DMS153 treated with DMSO at 0.1 percent for 48 hours (cell line): ENCODE results near the gene CD82.

Experiments
- DNase-seq: peaks from one replicate; lab custom pipeline; 2025; ENCODE audit not compliant: unreplicated experiment; lab: John Stamatoyannopoulos, UW

Gene CD82

GRCh38 chr11:44597358-44598012 is 32.0 kb downstream of the CD82 start:
- no peak for DNase-seq

DNA sequence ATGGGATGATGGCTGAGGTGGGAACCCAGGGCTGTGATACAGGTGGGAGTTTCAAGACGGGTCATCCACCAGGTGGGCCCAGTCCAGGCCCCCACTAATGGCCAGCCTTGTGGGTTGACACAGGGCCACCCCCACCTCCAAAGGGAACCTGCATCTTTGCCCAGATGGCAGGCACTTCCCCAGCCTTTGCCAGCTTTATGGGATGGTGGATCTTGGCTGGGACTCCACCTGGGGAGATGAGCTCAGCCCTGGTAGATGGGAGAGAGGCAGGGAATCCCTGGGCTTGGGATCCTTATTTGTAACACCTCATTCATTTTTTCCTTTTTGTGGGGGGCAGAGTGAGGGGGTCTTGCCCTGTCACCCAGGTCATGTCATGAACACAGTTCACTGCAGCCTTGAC is 33.4 kb downstream of the CD82 start:
- DNase-seq: no peak

GRCh38 chr11:44600261-44600660 is 34.8 kb downstream of the CD82 start:
- no peak for DNase-seq

- DNase-seq: no peak
Measured at GRCh38 chr11:44600839-44601383, 35.4 kb downstream of the CD82 start.

DNA sequence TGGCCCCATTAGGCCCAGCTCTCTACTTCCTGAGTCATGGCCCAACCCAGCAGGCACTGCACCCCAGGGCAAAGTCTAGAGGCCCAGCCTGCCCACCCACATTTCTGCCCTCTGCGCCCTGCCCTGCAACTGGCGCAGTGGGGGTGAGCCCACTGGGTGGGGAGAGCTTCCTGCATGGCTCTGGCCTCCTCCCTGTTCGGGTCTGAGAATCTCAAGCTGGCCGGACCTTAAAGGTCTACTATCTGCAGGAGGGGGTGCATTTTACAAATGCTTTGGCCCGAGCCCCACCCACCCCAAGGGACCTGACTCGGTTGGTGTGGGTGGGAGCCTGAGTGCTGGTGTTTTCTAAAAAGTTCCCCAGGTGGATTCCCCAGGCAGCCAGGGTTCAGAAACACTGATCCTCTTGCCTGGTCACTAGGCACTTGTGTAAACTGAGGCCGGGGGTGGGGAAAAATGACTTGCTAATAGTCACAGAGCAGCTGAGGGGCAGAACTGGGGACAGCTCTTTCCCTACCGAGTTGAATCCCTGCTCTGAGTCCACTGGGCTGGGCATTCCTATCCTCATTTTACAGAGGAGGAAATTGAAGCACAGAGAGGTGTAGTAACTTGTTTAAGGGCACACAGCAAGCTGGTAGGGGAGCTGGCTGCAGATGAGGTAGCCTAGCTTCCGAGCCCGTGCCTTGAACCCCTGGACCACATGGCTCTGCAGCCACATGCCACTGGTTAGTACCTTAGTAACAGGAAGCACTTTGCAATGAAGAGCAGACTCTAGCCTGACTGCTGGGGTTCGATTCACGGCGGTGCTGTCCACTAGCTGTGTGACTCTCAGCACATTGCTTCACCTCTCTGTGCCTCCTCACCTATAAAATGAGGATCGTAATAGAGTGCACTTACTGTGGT is 36.3 kb downstream of the CD82 start:
- DNase-seq: no peak

DNA sequence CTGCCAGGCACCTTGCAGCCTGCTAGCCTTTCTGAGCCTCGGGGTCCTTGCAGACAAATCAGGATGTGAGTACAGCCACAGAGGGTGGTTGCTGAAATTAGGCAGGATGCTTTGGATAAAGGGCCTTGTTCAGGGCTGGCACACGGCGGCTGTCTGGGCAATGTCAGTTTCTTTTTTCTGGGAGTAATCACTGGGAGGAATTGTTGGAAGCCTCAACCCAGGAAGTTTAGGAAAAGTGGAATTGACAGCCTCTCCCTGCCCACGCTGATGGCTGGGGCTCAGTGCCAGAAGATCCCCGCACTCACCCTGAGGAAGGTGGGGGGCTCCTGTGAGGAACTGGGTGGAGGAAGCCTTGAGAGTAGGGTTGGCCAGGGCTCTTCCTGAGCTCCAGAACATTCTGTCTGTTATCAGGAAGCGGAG is 37.4 kb downstream of the CD82 start:
- no peak for DNase-seq

- peak; percentile 24 for DNase-seq
Measured at GRCh38 chr11:44604171-44604581, 38.7 kb downstream of the CD82 start.

DNA sequence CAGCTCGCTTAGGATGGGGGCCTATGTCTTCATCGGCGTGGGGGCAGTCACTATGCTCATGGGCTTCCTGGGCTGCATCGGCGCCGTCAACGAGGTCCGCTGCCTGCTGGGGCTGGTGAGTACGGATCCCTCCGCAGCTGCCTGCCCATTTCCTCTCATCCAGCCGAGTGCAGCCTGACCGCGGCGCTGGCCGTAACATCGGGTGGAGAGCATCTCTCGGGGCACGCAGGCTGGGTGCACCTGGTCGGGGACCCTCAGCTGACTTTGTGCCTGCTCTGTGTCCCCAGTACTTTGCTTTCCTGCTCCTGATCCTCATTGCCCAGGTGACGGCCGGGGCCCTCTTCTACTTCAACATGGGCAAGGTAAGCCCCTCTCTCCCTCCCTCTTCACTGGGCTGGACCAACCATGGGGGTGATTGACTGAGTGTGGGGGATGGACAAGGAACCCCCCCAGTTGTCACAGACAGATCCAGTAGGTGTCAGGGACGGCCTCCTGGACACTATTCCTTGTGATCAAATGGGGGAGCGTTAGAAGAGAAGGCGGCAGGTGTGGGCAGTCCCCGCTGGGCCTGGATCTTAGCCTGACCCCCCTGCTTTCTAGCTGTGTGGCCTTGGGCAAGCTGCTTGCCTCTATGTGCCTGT is 39.7 kb downstream of the CD82 start:
- DNase-seq: no peak

GRCh38 chr11:44605965-44606364 is 40.5 kb downstream of the CD82 start:
- DNase-seq: no peak

DNA sequence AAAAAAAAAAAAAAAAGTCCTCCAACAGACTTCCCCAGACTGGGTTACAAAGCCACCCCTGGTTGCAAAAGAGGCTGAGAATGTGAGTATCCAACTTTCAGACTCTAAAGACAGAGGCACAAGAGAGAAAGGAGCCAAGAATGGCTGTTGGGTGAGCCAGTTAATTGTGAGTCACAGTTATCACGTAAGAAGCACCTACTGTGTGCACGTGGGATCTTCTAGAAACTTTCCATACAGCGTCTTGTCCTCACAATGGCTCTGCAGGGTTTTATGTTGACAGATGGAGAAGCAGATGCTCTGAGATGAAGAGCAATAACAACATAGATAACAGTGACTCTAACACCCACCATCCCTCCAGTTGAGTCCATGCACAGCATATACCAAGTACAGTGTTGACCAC is 41.0 kb downstream of the CD82 start:
- no peak for DNase-seq

DNA sequence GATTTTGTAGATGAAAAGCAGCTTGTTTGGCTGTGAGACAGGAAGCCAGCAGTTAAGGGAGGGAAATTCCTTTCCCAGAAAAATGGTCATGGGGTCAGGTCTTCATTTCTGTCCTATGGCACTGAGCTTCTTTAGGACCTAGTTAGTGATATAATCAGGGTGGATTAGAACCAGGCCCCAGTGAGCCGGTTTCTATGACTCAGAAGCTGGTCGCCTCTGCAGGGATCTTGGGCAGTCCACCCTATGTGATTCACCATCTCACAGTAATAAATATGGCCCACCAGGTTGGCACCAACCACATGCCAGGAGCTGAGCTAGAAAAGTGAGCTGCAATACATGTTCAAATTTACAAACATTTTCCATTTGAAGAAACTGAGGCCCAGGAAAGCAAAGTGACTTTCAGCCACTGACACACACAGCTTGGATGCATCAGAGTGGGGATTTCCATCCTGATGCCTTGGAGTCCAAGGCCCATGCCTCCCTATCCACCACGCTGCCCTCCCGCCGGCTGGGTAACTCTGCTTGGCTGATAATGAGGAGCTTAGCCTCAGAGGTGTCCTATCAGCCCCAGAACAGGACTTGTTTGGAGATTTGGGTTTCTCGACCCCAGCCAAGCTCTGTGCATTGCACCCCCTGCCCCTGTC is 42.0 kb downstream of the CD82 start:
- no peak for DNase-seq

DNA sequence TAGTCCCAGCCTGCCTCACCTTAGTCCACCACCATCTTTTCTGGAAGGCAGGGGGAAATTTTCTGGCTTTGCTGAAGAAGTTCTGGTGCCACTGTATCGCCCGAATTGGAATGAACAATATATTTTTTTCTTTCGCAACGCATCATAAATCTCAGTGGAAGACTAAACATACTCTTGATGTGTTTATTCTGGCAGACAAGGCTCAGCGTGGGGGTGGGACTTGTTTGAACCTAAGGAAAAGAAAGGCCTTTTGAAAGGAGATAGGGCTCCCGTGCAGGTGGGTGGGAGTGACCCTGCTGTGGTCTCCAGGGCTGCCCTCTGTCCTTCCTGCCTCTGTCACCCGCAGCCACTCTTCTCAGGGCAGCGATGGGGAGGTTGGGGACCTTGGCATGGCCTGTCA is 42.5 kb downstream of the CD82 start:
- peak; percentile 31 for DNase-seq

DNA sequence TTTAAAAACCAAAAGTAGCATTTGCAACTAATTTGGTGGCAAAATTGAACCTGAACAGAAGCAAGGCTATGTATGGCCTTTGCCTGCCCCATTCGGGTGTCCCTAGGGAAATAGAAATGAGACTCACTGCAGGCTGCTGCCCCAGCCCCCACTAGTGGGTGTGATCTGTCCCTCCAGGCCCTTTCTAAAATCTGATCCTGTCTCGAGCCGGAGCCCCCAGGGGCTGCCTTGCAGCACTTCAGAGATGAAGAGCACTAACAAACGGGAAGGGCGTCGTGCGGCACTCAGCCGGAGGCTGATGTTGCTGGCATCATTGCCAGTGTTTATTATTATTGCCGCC is 43.2 kb downstream of the CD82 start:
- no peak for DNase-seq

GRCh38 chr11:44608991-44609782 is 43.7 kb downstream of the CD82 start:
- DNase-seq: peak; percentile 37

DNA sequence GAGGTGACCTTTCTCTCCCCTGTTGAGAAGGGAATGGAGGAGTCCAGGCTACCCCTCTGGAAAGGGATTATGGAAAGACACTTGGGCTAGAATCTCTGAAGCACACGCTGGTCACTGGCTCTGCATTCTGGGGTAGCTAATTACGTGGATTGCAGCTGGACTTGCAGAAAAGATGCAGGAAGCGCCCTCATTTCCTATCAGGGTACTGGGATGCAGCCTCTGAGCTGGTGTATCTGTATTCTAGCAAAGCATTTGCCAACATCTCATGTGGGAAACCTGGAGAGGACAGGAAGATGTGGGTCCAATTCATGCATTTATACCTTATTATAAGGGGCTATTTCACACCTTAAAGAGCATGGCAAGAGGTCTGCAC is 44.3 kb downstream of the CD82 start:
- no peak for DNase-seq

DNA sequence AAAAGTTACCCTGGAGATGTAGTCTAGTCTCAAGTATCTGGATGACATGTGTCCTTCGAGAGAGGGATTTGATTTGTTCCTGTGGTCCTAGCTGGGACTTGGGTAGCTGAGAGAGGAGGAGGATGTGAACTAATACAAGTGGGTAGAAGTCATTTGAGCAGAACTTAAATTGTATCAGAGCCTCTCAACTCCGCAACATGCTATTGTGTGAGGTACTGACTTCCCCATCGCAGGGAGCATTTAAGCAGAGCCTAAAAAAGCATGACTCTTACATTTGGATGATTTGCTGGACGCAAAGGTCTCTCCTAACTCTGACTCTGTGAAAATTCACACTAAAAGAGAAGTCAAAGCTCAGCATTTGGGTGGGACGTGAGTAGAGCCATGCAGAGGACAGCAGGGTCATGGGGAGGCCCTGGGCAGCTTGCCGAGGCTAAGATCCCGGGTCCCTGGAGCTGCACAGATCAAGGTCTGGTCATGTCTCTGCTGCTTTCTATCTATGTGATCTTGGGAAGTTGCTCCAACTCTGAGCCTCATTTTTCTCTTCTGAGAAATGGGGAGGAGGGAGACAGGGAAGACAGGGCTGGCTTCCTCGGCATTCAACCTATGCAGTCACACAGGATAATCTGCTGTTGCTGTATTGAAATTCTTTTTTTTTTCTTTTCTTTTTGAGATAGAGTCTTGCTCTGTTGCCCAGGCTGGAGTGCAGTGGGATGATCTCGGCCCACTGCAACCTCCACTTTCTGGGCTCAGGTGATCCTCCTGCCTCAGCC is 44.9 kb downstream of the CD82 start:
- no peak for DNase-seq

DNA sequence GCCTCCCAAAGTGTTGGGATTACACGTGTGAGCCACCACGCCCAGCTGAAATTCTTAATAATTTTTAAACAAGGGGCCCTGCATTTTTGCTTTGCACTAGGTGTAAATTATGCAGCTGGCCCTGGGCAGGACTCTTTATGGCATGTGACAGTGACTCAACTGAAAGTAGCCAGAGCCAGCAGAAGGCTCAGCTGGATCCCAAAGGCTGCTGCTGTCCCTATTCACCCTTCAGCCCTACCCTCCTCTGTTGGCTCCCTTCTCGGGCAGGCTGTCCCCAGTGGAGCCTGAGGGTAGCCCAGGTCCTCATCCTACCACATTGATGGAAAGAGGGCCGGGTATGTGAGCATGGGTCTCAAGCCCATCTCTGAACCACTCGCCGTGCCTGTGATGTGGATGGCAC is 45.6 kb downstream of the CD82 start:
- no peak for DNase-seq

DNA sequence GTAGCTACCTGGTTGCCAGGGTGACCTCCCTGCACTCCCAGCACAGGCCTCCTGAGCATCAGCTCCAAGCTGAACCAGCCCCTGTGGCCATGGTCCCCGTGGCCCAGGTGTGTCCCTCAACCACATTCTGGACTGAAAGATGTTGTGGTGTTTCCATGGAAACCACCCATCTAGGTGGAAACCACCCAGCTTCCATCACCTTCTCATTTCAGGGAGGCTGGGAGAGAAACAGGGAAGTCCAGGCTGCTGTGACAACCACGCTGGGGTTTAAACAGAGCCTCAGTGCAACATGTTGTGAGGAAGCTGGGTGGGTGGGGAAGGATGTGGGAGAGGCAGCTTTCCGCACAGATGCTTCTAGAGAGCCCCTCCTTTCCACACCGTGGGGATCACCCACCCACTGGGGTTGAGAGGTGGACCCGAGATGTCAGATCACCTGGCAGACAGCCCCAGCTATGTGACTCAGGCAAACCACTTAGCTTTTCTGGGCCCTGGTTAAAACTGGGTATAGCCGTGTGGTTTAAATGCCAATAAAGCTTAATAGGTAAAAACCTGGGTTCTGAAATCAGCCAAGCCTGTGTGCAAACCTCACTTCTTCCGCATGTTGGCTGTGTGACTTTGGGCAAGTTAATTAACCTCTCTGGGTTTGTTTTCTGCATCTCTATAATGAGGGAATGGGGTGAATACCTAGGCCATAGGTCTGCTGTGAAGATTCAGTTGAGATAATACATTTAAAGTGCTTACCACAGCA is 46.4 kb downstream of the CD82 start:
- no peak for DNase-seq

DNA sequence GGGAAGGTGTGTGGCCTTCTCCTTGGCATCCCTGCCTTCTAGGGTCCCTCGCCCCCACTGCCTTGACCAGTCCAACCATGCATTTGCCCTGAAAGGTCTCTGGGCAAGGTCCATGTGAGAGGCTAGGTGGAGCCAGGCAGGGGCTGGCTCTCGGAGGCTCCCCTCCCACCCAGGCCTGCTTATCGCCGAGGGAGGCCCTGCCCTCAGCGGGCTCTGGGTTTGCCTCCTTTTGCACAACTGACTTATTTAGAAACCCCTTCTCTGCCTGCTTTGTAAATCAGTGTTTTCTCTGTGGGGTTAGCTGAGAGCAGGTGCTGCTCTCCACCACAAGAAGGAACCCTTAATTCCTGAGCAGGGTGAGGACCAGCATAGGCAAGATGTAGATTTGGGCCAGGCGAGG is 47.7 kb downstream of the CD82 start:
- no peak for DNase-seq
